Stimulated activated CD4-positive, alpha-beta T cell treated with anti-CD3 and anti-CD28 coated beads, TNF-alpha, amount 100 ng/mL, for 1 hour (primary cell): Measurements from ENCODE around the gene QRFPR.
A peak's percentile ranks its signal among the peaks of the same experiment; 100 is the strongest.
"Not testable (repeated sequence)": the region's sequence is repeated elsewhere in the genome, so short reads cannot be mapped to it uniquely, and the experiment has no call there.

Source experiments
- DNase-seq, 3 donors: peaks; one replicate each; pipeline ENCODE4 v3.0.0-alpha.2; 2020; ENCODE audit warnings: low read depth in 3 of 3, low spot score in 1 of 3

Gene QRFPR

GRCh38 chr4:121339824-121340223 lies 41.0 kb downstream of the QRFPR start:
- no peak for DNase-seq

GRCh38 chr4:121339307-121339706 lies 41.5 kb downstream of the QRFPR start:
- no peak for DNase-seq

- DNase-seq: no peak
Observed at GRCh38 chr4:121338518-121338917, 42.3 kb downstream of the QRFPR start.

- no peak for DNase-seq
Observed at GRCh38 chr4:121336706-121337105, 44.1 kb downstream of the QRFPR start.

DNA sequence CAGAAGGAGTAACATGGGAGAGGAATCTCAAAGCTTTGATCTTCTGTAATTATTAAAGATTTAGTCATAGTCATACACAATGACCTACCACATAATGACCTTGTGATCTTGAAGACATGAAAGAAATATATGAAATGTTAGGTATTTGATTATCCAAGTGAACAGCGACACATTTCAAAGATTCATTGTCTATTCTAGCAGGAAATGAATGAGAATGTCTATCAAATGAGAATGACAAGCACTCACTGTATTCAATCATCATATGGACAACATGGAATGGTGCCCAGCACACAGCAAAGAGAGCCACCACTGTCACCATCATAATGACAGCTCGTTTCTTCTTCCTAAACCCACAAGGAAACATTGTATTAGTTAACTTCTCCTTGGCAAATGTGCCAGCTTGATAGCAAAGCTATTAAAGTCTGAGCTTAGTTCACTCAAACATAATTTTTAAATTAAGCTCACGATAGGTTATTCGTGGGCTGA lies 50.6 kb downstream of the QRFPR start:
- no peak for DNase-seq

GRCh38 chr4:121326597-121326996 lies 54.2 kb downstream of the QRFPR start:
- DNase-seq: no peak

DNA sequence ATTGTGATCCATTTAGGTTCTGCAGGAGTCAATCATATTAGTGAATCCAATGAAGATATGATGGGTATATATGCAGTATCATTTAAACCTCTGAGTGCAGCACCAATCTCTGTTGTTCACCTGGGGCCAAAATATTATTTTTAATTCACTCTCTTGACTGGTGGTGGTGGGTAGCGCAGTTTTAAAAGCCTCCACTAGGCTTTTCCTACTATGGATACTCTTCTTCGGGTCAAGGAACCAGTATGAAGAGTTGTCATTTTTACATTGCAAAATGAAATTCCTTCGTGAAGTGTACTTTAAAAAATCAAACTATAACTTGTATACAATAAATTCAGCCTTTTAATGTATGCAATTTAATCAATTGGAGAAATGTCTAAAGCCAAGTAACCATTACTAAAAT lies 56.5 kb downstream of the QRFPR start:
- DNase-seq: no peak

DNA sequence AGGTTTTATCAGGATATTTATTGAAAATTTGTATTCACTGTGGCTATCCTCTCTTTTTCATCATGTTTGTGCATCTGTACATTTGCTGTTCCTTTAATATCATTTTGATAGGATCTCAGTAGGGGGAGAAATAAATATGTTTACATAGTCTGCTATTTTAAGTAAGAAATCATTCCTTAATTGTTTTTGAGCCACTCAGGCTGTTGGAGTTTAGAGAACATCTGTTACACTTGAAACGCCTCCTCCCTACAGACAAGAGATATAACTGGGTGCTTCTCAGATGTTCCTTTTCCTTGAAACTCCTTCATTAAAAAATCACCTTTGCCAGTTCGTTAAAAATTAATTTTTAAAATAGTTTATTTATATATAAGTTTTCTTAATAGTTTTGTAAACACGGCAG lies 59.4 kb downstream of the QRFPR start:
- DNase-seq: no peak

DNA sequence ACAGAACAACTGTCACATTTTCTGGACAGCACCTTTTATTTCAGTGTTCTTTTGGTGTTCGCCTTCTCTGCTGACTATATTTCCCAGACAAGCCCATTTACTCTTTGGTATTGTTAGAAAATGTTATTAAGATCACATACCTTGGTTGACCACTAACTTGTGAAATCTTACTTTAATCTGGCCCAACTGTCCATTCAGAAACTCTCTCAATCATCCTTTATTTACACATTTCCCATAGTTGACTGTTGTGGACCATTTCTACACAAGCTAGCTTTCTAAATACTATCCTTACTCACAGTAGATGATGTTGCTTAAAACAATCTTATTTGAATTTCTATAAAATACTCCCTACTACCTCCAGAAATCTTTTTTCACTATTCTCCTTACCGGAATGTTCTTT lies 64.7 kb downstream of the QRFPR start:
- no peak for DNase-seq

DNA sequence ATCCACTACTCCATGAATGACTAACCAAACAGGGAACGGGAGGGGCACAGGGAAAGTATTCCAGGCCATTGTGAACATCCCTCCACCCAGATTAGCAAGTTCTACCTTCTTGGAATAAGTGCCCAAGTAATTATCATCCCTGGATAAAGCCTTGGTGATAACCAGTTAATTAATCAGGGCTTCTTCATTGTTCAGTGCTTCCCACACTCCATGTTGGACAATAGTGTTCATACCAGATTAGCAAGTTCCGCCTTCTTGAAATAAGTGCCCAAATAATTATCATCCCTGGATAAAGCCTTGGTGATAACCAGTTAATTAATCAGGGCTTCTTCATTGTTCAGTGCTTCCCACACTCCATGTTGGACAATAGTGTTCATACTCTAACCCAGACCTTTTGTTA lies 67.4 kb downstream of the QRFPR start:
- DNase-seq: not testable (repeated sequence)

DNA sequence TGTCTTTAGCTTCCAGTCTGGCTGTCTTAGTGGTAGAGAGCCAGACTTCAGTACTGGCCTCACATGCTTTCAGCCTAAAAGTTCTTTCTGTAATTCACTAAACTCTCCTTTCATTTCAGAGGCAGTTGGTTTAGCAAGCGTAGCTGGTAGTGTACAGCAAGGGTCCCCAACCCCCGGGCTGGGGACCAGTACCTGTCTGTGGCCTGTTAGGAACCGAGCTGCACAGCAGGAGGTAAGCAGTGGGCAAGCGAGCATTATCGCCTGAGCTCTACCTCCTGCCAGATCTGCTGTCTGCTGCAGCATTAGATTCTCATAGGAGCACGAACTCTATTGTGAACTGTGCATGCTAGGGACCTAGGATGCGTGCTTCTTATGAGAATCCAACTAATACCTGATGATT lies 72.0 kb downstream of the QRFPR start:
- DNase-seq: no peak

GRCh38 chr4:121308328-121308663 lies 72.5 kb downstream of the QRFPR start:
- no peak for DNase-seq

DNA sequence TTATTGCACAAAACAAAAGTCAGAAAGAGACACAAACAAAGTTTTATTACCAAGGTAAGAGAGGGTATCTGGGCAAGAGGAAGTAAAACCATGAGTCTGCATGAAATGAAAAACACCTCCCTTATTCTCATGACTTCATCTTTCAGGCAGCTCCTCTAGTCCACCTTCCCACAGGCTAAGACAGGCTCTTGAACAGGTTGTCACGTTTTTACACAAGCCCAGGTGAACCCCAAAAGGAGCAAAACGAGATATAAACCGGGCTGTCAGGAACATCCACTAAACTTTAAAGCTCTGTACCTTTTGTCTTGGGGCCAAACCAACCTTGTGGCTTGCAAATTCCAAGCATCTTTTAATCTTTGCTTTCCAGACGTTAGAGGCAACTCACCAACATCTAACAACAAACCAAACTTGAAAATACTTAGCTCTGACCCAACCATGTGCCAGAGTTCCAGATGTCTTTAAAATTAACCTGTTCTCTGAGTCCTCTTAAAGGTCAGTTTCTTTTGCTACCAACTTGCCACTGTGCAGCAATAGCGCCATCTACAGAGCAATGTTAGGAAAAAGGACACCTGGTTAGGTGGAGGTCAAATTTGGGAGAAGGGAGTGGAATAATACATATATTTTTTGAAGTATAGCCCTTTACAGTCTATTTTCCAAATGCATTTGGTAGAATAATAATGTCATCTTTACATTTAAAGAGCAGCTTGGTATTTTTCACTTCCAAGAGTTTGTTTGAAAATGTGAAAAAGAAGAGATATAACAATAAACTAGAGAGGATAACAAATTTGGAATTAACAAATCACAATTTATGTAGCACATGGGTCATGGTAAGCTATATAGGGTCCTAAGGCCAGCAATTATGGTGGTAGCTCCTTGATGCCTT lies 73.1 kb downstream of the QRFPR start:
- peak in 1 of 3 donors; percentile 4 for DNase-seq

GRCh38 chr4:121306931-121307330 lies 73.9 kb downstream of the QRFPR start:
- DNase-seq: no peak

GRCh38 chr4:121304893-121305292 lies 75.9 kb downstream of the QRFPR start:
- no peak for DNase-seq

GRCh38 chr4:121299367-121299766 lies 81.5 kb downstream of the QRFPR start:
- DNase-seq: no peak

DNA sequence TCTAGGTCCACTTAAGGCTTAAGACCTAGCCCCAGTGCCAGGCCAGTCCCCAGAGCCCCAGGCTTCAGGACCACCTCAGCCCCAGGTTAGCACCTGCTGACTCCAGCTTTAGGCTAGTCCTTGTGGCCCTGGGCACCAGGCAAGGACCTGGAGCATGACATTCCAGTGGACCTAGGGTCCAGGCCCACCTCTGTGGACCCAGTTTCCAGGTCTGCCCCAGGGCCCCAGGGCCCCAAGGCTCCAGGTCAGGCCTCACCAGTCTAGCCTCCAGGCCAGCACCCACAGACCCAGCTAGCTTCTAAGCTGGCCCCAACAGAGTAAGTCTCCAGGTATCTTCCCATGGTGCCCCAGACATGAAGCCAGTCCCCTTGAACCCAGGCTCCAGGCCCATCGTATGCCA lies 97.5 kb downstream of the QRFPR start:
- no peak for DNase-seq

DNA sequence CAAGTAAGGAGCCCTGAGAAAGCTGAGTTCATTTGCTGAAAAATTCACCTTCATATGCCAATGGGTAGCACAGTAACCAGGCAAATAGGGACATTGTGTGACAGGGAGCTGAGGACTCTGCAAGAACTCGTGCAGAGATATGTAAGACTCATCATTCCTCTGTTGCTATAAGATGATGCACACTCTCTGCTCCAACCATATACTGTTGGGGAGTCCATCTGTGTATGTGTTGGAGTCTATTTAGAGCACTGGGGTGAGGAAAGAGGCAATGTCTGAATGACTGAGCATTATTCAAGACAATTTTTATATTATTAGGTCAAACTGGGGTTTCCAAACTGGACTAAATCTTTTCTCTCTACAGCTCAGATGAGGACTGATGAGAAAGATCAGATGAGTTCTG lies 100.4 kb downstream of the QRFPR start:
- no peak for DNase-seq

GRCh38 chr4:121278811-121279368 lies 101.9 kb downstream of the QRFPR start:
- DNase-seq: no peak
